ENCODE data around the gene THOP1. TPM values are rescaled to one million over a fixed set of nuclear protein-coding genes. Genes with fewer than 3 reads are reported as not detected.

THOP1 gene
- total RNA-seq, 1 experiment from 2014 or later: 85.8 TPM

- H3K79me2 ChIP-seq (ENCODE audit: low read depth): no peaks in the 10 kb centered on the region
- H2AFZ ChIP-seq: no peak overlapping the region
- no peaks in the 10 kb centered on the region for H3F3A ChIP-seq (ENCODE audit: insufficient read depth, low read depth)
- CTCF ChIA-PET: no interaction called here
- no peaks in the 10 kb centered on the region for H3K27me3 ChIP-seq (ENCODE audit: insufficient read depth, low read depth)
- POLR2A ChIA-PET (ENCODE audit: unreplicated experiment): no interaction called here
- H3K4me2 ChIP-seq: no peak overlapping the region
- BruUV-seq (replicated peaks): no TSS peak
- intact Hi-C loops (cut with micrococcal nuclease; ENCODE audit: unreplicated experiment): no loop called here
- H3K9me2 ChIP-seq (ENCODE audit: insufficient read depth): no peaks in the 10 kb centered on the region
- H4K20me1 ChIP-seq (ENCODE audit: insufficient read depth): 0 out of 2 replicates have a peak, but pooled peaks cover under 1% of the 10 kb centered on the region
- H3K9me3 ChIP-seq (ENCODE audit: insufficient read depth, low read depth): no peaks in the 10 kb centered on the region
- no peaks in the 10 kb centered on the region for H3K4me1 ChIP-seq (replicated peaks; ENCODE audit: insufficient read depth)
- TF ChIP-seq CTCF (conservative IDR thresholded peaks at IDR 0.05) (no peak), EZH2 (IDR thresholded peaks at IDR 0.05; ENCODE audit: low read depth) (no peak)
- H3K36me3 ChIP-seq (ENCODE audit: low read depth): no peaks in the 10 kb centered on the region
- DNase-seq: no peak
- no peak overlapping the region for H3K27ac ChIP-seq
- no peak overlapping the region for H3K4me3 ChIP-seq
Observed at GRCh38 chr19:2762783-2763496, 22.4 kb upstream of the THOP1 start.

GRCh38 chr19:2763687-2764086 is 21.6 kb upstream of the THOP1 start:
- Histone ChIP-seq H3K4me2 (no peak overlapping the region), H3F3A (ENCODE audit: insufficient read depth, low read depth) (no peaks in the 10 kb centered on the region), H3K27me3 (ENCODE audit: insufficient read depth, low read depth) (no peaks in the 10 kb centered on the region), H3K27ac (no peak overlapping the region), H2AFZ (no peak overlapping the region), H3K79me2 (ENCODE audit: low read depth) (no peaks in the 10 kb centered on the region), H3K36me3 (ENCODE audit: low read depth) (no peaks in the 10 kb centered on the region), H3K9me3 (ENCODE audit: insufficient read depth, low read depth) (no peaks in the 10 kb centered on the region), H3K4me3 (no peak overlapping the region), H3K9me2 (ENCODE audit: insufficient read depth) (no peaks in the 10 kb centered on the region), H4K20me1 (ENCODE audit: insufficient read depth) (peaks cover 5% of the 10 kb centered on the region; the same call in 1 of the 2 replicates), H3K4me1 (replicated peaks; ENCODE audit: insufficient read depth) (no peaks in the 10 kb centered on the region)
- ChIA-PET CTCF (no interaction called here), POLR2A (ENCODE audit: unreplicated experiment) (no interaction called here)
- TF ChIP-seq CTCF (conservative IDR thresholded peaks at IDR 0.05): no peak
- TF ChIP-seq EZH2 (IDR thresholded peaks at IDR 0.05; ENCODE audit: low read depth): no peak
- intact Hi-C loops (cut with micrococcal nuclease; ENCODE audit: unreplicated experiment): no loop called here
- no peak for DNase-seq
- no TSS peak for BruUV-seq (replicated peaks)

DNA sequence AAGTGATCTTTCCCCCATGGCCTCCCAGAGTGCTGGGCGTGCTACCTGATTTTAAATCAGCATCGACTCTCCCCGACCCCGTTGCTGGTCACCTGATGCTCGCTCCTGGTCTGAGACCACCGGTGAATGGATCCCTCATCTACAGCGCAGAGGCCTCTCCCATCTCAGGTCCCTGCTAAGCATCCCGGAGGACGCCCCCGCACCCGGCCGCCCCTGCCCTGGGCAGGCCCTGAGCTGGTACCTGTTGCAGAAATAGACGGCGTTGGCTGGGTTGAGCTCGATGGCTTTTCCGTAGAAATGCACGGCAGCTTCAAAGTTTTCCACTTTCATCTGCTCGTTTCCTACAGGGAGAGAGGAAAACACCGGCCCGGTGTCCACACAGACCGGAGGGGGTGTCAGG is 20.4 kb upstream of the THOP1 start:
- no peaks in the 10 kb centered on the region for H3K4me1 ChIP-seq (replicated peaks; ENCODE audit: insufficient read depth)
- CTCF ChIA-PET: no interaction called here
- H3K9me2 ChIP-seq (ENCODE audit: insufficient read depth): no peaks in the 10 kb centered on the region
- no peak overlapping the region for H2AFZ ChIP-seq
- H3K27me3 ChIP-seq (ENCODE audit: insufficient read depth, low read depth): no peaks in the 10 kb centered on the region
- H3K4me3 ChIP-seq: no peak overlapping the region
- H3K4me2 ChIP-seq: no peak overlapping the region
- no peaks in the 10 kb centered on the region for H3F3A ChIP-seq (ENCODE audit: insufficient read depth, low read depth)
- no peak overlapping the region for H3K27ac ChIP-seq
- POLR2A ChIA-PET (ENCODE audit: unreplicated experiment): no interaction called here
- no peaks in the 10 kb centered on the region for H3K79me2 ChIP-seq (ENCODE audit: low read depth)
- DNase-seq: no peak
- intact Hi-C loops (cut with micrococcal nuclease; ENCODE audit: unreplicated experiment): no loop called here
- peaks cover 9% of the 10 kb centered on the region for H4K20me1 ChIP-seq (ENCODE audit: insufficient read depth)
- no peaks in the 10 kb centered on the region for H3K36me3 ChIP-seq (ENCODE audit: low read depth)
- TF ChIP-seq CTCF (conservative IDR thresholded peaks at IDR 0.05): no peak
- no peak for TF ChIP-seq EZH2 (IDR thresholded peaks at IDR 0.05; ENCODE audit: low read depth)
- no TSS peak for BruUV-seq (replicated peaks)
- no peaks in the 10 kb centered on the region for H3K9me3 ChIP-seq (ENCODE audit: insufficient read depth, low read depth)

Data from PC-9 (cell line).